B cell (primary cell): ENCODE data around the gene RAB10. TPM values are rescaled to one million over a fixed set of nuclear protein-coding genes. Genes with fewer than 3 reads are reported as not detected.

Experiments
- ATAC-seq: fragments of 200-7000 bp; cut with Tn5 transposase; one replicate; pipeline ENCODE4 v1.10.0; 2021; ENCODE audit warnings: low read depth, mild to moderate bottlenecking, moderate number of reproducible peaks, moderate library complexity
- CTCF ChIA-PET: fragments of 350-600 bp; sonication (Branson Sonifier 250); formaldehyde crosslinking; loops from one replicate; lab custom pipeline; 2021; ENCODE audit warnings: antibody characterized with exemption, inconsistent platforms; lab: Charles Lee
- POLR2A ChIA-PET: fragments of 350-600 bp; sonication (Branson Sonifier 250); formaldehyde crosslinking; loops from one replicate; lab custom pipeline; 2021; ENCODE audit warnings: antibody characterized with exemption; lab: Charles Lee
- DNase-seq: peaks from one replicate; pipeline ENCODE4 v3.0.0; 2013
- H2AFZ ChIP-seq: 2 replicates; pipeline ENCODE4 v1.6.1; 2012; ENCODE audit warnings: mild to moderate bottlenecking, low read depth, low read length; ENCODE audit not compliant: insufficient read depth, poor library complexity, severe bottlenecking
- H3K27ac ChIP-seq, 2 donors: 1 replicate in 1 of 2; 2 replicates in 1 of 2; pipeline ENCODE4 v1.5.1; 2012 to 2013; ENCODE audit warnings: low read length in 2 of 2, mild to moderate bottlenecking in 2 of 2, moderate library complexity in 1 of 2
- H3K27me3 ChIP-seq, 4 experiments: fragments of 200-600 bp in 1 of 4; sonication (generic) in 1 of 4; replicated peaks in 1 of 4; 1 replicate in 2 of 4; 2 replicates in 2 of 4; pipeline versions ENCODE4 v1.6.1 to v1.7.0; 2013 to 2016; ENCODE audit warnings: low read length in 3 of 4, mild to moderate bottlenecking in 2 of 4, mixed read lengths in 1 of 4, moderate library complexity in 1 of 4; ENCODE audit not compliant: insufficient read depth in 4 of 4, control insufficient read depth in 3 of 4; ENCODE audit errors: control extremely low read depth in 1 of 4
- H3K36me3 ChIP-seq, 2 experiments: replicated peaks in 1 of 2; 1 replicate in 1 of 2; 2 replicates in 1 of 2; pipeline versions ENCODE4 v1.6.1 to v1.7.1; 2013; ENCODE audit warnings: low read length in 1 of 2; ENCODE audit not compliant: insufficient read depth in 2 of 2, control insufficient read depth in 1 of 2; ENCODE audit errors: control extremely low read depth in 1 of 2, extremely low read depth in 1 of 2
- H3K4me1 ChIP-seq, 2 donors: fragments of 200-600 bp in 1 of 2; sonication (generic) in 1 of 2; 1 replicate in 1 of 2; 2 replicates in 1 of 2; pipeline versions ENCODE4 v1.5.1 to v1.6.1; 2013 to 2017; ENCODE audit warnings: low read length in 2 of 2; ENCODE audit not compliant: control insufficient read depth in 2 of 2, insufficient read depth in 2 of 2
- H3K4me2 ChIP-seq: replicated peaks from 2 replicates; pipeline ENCODE3; 2012; ENCODE audit warnings: mild to moderate bottlenecking, low read depth, low read length; ENCODE audit not compliant: poor library complexity, severe bottlenecking
- H3K4me3 ChIP-seq, 5 experiments: fragments of 200-600 bp in 1 of 5; sonication (generic) in 1 of 5; 1 replicate in 3 of 5; 2 replicates in 2 of 5; pipeline versions ENCODE4 v1.5.1 to v1.7.0; 2011 to 2016; ENCODE audit warnings: low read length in 4 of 5, mild to moderate bottlenecking in 4 of 5, low read depth in 2 of 5, control low read depth in 1 of 5, moderate library complexity in 1 of 5; ENCODE audit not compliant: insufficient read depth in 1 of 5; ENCODE audit errors: control extremely low read depth in 1 of 5, extremely low read depth in 1 of 5
- H3K79me2 ChIP-seq: fragments of 200-600 bp; sonication (generic); one replicate; pipeline ENCODE4 v1.6.0; 2016; ENCODE audit warnings: low read length; ENCODE audit not compliant: control insufficient read depth, insufficient read depth
- H3K9ac ChIP-seq: fragments of 200-600 bp; sonication (generic); 2 replicates; pipeline ENCODE4 v1.6.1; 2017; ENCODE audit warnings: mild to moderate bottlenecking, low read length, moderate library complexity
- H3K9me3 ChIP-seq, 3 donors: one replicate each; pipeline versions ENCODE4 v1.6.1 to v1.7.1; 2013; ENCODE audit warnings: low read length in 2 of 3; ENCODE audit not compliant: control insufficient read depth in 2 of 3, insufficient read depth in 1 of 3; ENCODE audit errors: control extremely low read depth in 1 of 3
- H4K20me1 ChIP-seq: 2 replicates; pipeline ENCODE4 v1.6.0; 2012; ENCODE audit warnings: mild to moderate bottlenecking, low read length; ENCODE audit not compliant: insufficient read depth, control insufficient read depth, poor library complexity, severe bottlenecking
- H3K27ac Mint-ChIP-seq: one replicate; pipeline ENCODE4 v1.8.0; 2021; ENCODE audit warnings: mixed read lengths
- H3K27me3 Mint-ChIP-seq: one replicate; pipeline ENCODE4 v1.8.0; 2021; ENCODE audit warnings: mixed read lengths
- H3K4me1 Mint-ChIP-seq: one replicate; pipeline ENCODE4 v1.8.0; 2021; ENCODE audit warnings: mixed read lengths
- H3K4me3 Mint-ChIP-seq: one replicate; pipeline ENCODE4 v1.8.0; 2021; ENCODE audit warnings: mixed read lengths
- H3K9me3 Mint-ChIP-seq: one replicate; pipeline ENCODE4 v1.8.0; 2022; ENCODE audit warnings: mixed read lengths; ENCODE audit not compliant: insufficient read depth
- CTCF ChIP-seq: fragments of 200-600 bp; IDR thresholded peaks from one replicate; pipeline ENCODE4 v1.8.0; 2022; ENCODE audit warnings: antibody characterized with exemption, mild to moderate bottlenecking
- EZH2 ChIP-seq: IDR thresholded peaks from 2 replicates; pipeline ENCODE4 v1.6.1; 2012; ENCODE audit warnings: borderline replicate concordance, low read depth, mild to moderate bottlenecking, moderate library complexity, low read length; ENCODE audit not compliant: insufficient read depth, poor library complexity, severe bottlenecking
- WGBS: methylation state at CpG from one replicate; pipeline ENCODE4 v1.1.5; 2013; ENCODE audit warnings: missing lambda C conversion rate; ENCODE audit not compliant: insufficient coverage; 5-methylcytosine and 5-hydroxymethylcytosine counted together
- intact Hi-C: fragments of 100-400 bp; cut with micrococcal nuclease; formaldehyde crosslinking; loops from one replicate; pipeline ENCODE4 v1.10.0; 2022
- polyA plus RNA-seq: library from polyadenylated mRNA; depleted of rRNA; stranded (reverse); fragments of >200 nt; gene quantifications from 2 replicates; pipeline ENCODE4 v1.2.3, GENCODE V29; 2012
- total RNA-seq, 2 donors: library from RNA; stranded (reverse); fragments of 120-200 nt in 1 of 2; gene quantifications; 1 replicate in 1 of 2; 2 replicates in 1 of 2; pipeline versions ENCODE4 v1.2.3 to v1.2.4, GENCODE V29; 2013 to 2022

Gene RAB10
- total and polyA plus RNA-seq, 2 donors (not counting 1 experiment from before 2014, with no cell fraction given): 21.7 to 66.7 TPM

GRCh38 chr2:26018184-26019055 lies 15.5 kb upstream of the RAB10 start:
- H3K4me1 ChIP-seq: no peaks in the 10 kb centered on the region
- Mint-ChIP-seq H3K9me3 (no peaks in the 10 kb centered on the region), H3K27ac (no peak overlapping the region), H3K4me3 (no peak overlapping the region), H3K4me1 (no peaks in the 10 kb centered on the region), H3K27me3 (no peaks in the 10 kb centered on the region)
- H3K4me3 ChIP-seq: no peak overlapping the region
- H3K79me2 ChIP-seq: no peaks in the 10 kb centered on the region
- ChIA-PET POLR2A (no interaction called here), CTCF (interaction anchor here (0.8 to 1.2 kb wide), 2 partner anchors 20 to 68 kb away, joined by 3 to 8 read pairs; no protein-coding TSS in a partner anchor)
- intact Hi-C loops: no loop called here
- no peaks in the 10 kb centered on the region for H3K9me3 ChIP-seq
- H3K36me3 ChIP-seq: no peaks in the 10 kb centered on the region
- H3K27ac ChIP-seq: no peak overlapping the region
- no peaks in the 10 kb centered on the region for H4K20me1 ChIP-seq
- no peak overlapping the region for H2AFZ ChIP-seq
- H3K4me2 ChIP-seq: no peak overlapping the region
- H3K9ac ChIP-seq: no peak overlapping the region
- WGBS: no CpG with 5 or more reads among the region's 3 CpGs
- DNase-seq (no peak), ATAC-seq (no peak)
- no peaks in the 10 kb centered on the region for H3K27me3 ChIP-seq
- TF ChIP-seq EZH2 (no peak), CTCF (no peak)

GRCh38 chr2:26020231-26020640 lies 13.6 kb upstream of the RAB10 start:
- Mint-ChIP-seq H3K4me3 (no peak overlapping the region), H3K27me3 (peaks cover 1% of the 10 kb centered on the region), H3K4me1 (no peaks in the 10 kb centered on the region), H3K9me3 (no peaks in the 10 kb centered on the region), H3K27ac (no peak overlapping the region)
- Histone ChIP-seq H3K79me2 (no peaks in the 10 kb centered on the region), H3K27me3 (no peaks in the 10 kb centered on the region), H3K9me3 (peaks cover 0 to 2% (median 0%) of the 10 kb centered on the region in 3 donors), H3K4me2 (no peak overlapping the region), H3K36me3 (no peaks in the 10 kb centered on the region), H3K4me1 (no peaks in the 10 kb centered on the region), H3K4me3 (no peak overlapping the region), H3K9ac (no peak overlapping the region), H3K27ac (no peak overlapping the region), H2AFZ (no peak overlapping the region), H4K20me1 (no peaks in the 10 kb centered on the region)
- 74% methylated on average over 4 of the region's 4 CpGs for WGBS
- POLR2A ChIA-PET: no interaction called here
- CTCF ChIA-PET: interaction anchor here (1.3 kb wide), 1 partner anchor 29 kb away, joined by 3 read pairs; no protein-coding TSS in a partner anchor
- ATAC-seq (no peak), DNase-seq (no peak)
- intact Hi-C loops: no loop called here
- TF ChIP-seq CTCF: no peak
- TF ChIP-seq EZH2: no peak
